GM23338 (cell line): ENCODE measurements around the gene FAM167B. TPM values are rescaled to one million over a fixed set of nuclear protein-coding genes. Genes with fewer than 3 reads are reported as not detected.

Experiments
- ATAC-seq: fragments of 200-7000 bp; cut with Tn5 transposase; 3 replicates; pipeline ENCODE4 v1.9.1; 2020
- DNase-seq: peaks from one replicate; pipeline ENCODE4 v3.0.0-alpha.2; 2015; ENCODE audit warnings: low spot score
- H2AFZ ChIP-seq: fragments of 200-600 bp; sonication (generic); 2 replicates; pipeline ENCODE4 v1.8.0; 2016; ENCODE audit warnings: antibody characterized with exemption, mild to moderate bottlenecking, moderate library complexity
- H3F3A ChIP-seq: fragments of 200-600 bp; sonication (generic); replicated peaks from 2 replicates; pipeline ENCODE4 v1.8.0; 2017; ENCODE audit warnings: antibody characterized with exemption, mixed run types, low read depth
- H3K27ac ChIP-seq: fragments of 200-600 bp; sonication (generic); 2 replicates; pipeline ENCODE4 v1.6.1; 2016; ENCODE audit warnings: low read depth
- H3K27me3 ChIP-seq: fragments of 200-600 bp; sonication (generic); 2 replicates; pipeline ENCODE4 v1.8.0; 2016; ENCODE audit warnings: mild to moderate bottlenecking, mixed run types, moderate library complexity; ENCODE audit not compliant: insufficient read depth
- H3K36me3 ChIP-seq: fragments of 200-600 bp; sonication (generic); 2 replicates; pipeline ENCODE4 v1.8.0; 2016; ENCODE audit warnings: mild to moderate bottlenecking; ENCODE audit not compliant: insufficient read depth
- H3K4me1 ChIP-seq: fragments of 200-600 bp; sonication (generic); 2 replicates; pipeline ENCODE4 v1.8.0; 2016; ENCODE audit warnings: mild to moderate bottlenecking, moderate library complexity; ENCODE audit not compliant: insufficient read depth
- H3K4me2 ChIP-seq: fragments of 200-600 bp; sonication (generic); 2 replicates; pipeline ENCODE4 v1.7.1; 2017; ENCODE audit warnings: mixed run types
- H3K4me3 ChIP-seq: fragments of 200-600 bp; sonication (generic); 2 replicates; pipeline ENCODE4 v1.6.1; 2016; ENCODE audit warnings: mixed run types
- H3K79me2 ChIP-seq: fragments of 200-600 bp; sonication (generic); replicated peaks from 2 replicates; pipeline ENCODE4 v1.8.0; 2017; ENCODE audit warnings: mild to moderate bottlenecking; ENCODE audit not compliant: insufficient read depth
- H3K9me2 ChIP-seq: fragments of 200-600 bp; sonication (generic); 2 replicates; pipeline ENCODE4 v1.8.0; 2017; ENCODE audit not compliant: insufficient read depth
- H4K20me1 ChIP-seq: fragments of 200-600 bp; sonication (generic); replicated peaks from 2 replicates; pipeline ENCODE4 v1.8.0; 2017; ENCODE audit warnings: mild to moderate bottlenecking; ENCODE audit not compliant: insufficient read depth
- H3K27ac Mint-ChIP-seq: 2 replicates; pipeline ENCODE4 v1.8.0; 2020; ENCODE audit warnings: inconsistent platforms, mild to moderate bottlenecking, moderate library complexity, mixed read lengths
- H3K27me3 Mint-ChIP-seq: 3 replicates; pipeline ENCODE4 v1.8.0; 2022; ENCODE audit warnings: low read depth, mild to moderate bottlenecking, moderate library complexity, mixed read lengths, inconsistent platforms; ENCODE audit not compliant: insufficient read depth, poor library complexity
- H3K36me3 Mint-ChIP-seq: 3 replicates; pipeline ENCODE4 v1.8.0; 2021; ENCODE audit warnings: low read depth, mild to moderate bottlenecking, inconsistent platforms, moderate library complexity, mixed read lengths
- H3K4me1 Mint-ChIP-seq: 3 replicates; pipeline ENCODE4 v1.8.0; 2020; ENCODE audit warnings: mild to moderate bottlenecking, inconsistent platforms, mixed read lengths
- H3K4me3 Mint-ChIP-seq: 3 replicates; pipeline ENCODE4 v1.8.0; 2021; ENCODE audit warnings: moderate library complexity, mild to moderate bottlenecking, inconsistent platforms, mixed read lengths
- H3K9me3 Mint-ChIP-seq: 3 replicates; pipeline ENCODE4 v1.8.0; 2020; ENCODE audit warnings: moderate library complexity, mild to moderate bottlenecking, inconsistent platforms, mixed read lengths
- CREB1 ChIP-seq: fragments of 250-450 bp; sonication (Bioruptor Pico); IDR thresholded peaks from 2 replicates; pipeline ENCODE4 v1.5.0; 2020; ENCODE audit warnings: low read depth, mild to moderate bottlenecking, moderate library complexity
- EZH2 ChIP-seq: fragments of 200-600 bp; sonication (generic); IDR thresholded peaks from one replicate; pipeline ENCODE4 v1.8.0; 2017; ENCODE audit warnings: antibody characterized with exemption, mild to moderate bottlenecking, low read depth; ENCODE audit not compliant: unreplicated experiment
- EZH2phosphoT487 ChIP-seq: fragments of 200-600 bp; sonication (generic); IDR thresholded peaks from one replicate; pipeline ENCODE4 v1.8.1; 2018; ENCODE audit warnings: antibody characterized with exemption; ENCODE audit not compliant: unreplicated experiment
- JUNB ChIP-seq: IDR thresholded peaks from one replicate; pipeline ENCODE4 v1.6.1; 2016; ENCODE audit warnings: antibody characterized with exemption; ENCODE audit not compliant: unreplicated experiment
- NANOG ChIP-seq: IDR thresholded peaks from 2 replicates; pipeline ENCODE4 v1.6.1; 2016; ENCODE audit warnings: antibody characterized with exemption, borderline replicate concordance
- POLR2AphosphoS5 ChIP-seq: IDR thresholded peaks from 2 replicates; pipeline ENCODE4 v1.6.1; 2016; ENCODE audit warnings: antibody characterized with exemption, low read depth
- STAT1 ChIP-seq: IDR thresholded peaks from one replicate; pipeline ENCODE4 v1.6.1; 2016; ENCODE audit warnings: antibody characterized with exemption; ENCODE audit not compliant: unreplicated experiment
- ZNF114 ChIP-seq: fragments of 250-450 bp; sonication (Bioruptor Pico); IDR thresholded peaks from 2 replicates; pipeline ENCODE4 v1.5.0; 2020; ENCODE audit warnings: mild to moderate bottlenecking, moderate library complexity
- ZNF331 ChIP-seq: fragments of 250-450 bp; sonication (Bioruptor Pico); IDR thresholded peaks from 2 replicates; pipeline ENCODE4 v1.5.0; 2020; ENCODE audit warnings: low read depth, mild to moderate bottlenecking, moderate library complexity
- polyA plus RNA-seq: library from polyadenylated mRNA; unstranded; fragments of >200 nt; fragmentation: Nextera tagmentation; extraction: Ambion mirVana; gene quantifications from 2 replicates; pipeline ENCODE4 v1.2.1, GENCODE V29; 2016
- total RNA-seq: library from RNA; depleted of rRNA; stranded (reverse); fragments of >200 nt; shearing (Covaris generic); gene quantifications from 2 replicates; pipeline ENCODE4 v1.2.3, GENCODE V29; 2014
- TF ChIP-seq, protein P1 (sequence below): fragments of 250-450 bp; sonication (Bioruptor Pico); IDR thresholded peaks from 2 replicates; pipeline ENCODE4 v1.5.0; 2020; ENCODE audit warnings: mild to moderate bottlenecking, moderate library complexity
- TF ChIP-seq, protein P2 (sequence below): IDR thresholded peaks from one replicate; pipeline ENCODE4 v1.6.1; 2018; ENCODE audit warnings: antibody characterized with exemption; ENCODE audit not compliant: unreplicated experiment
- TF ChIP-seq, protein P3 (sequence below): IDR thresholded peaks from 2 replicates; pipeline ENCODE4 v1.6.1; 2016; ENCODE audit warnings: antibody characterized with exemption
- TF ChIP-seq, protein P4 (sequence below), 2 experiments: fragments of 200-600 bp in 1 of 2; sonication (generic) in 1 of 2; conservative IDR thresholded peaks; 2 replicates each; pipeline versions ENCODE4 v1.5.1 to v1.6.1; 2016 to 2017; ENCODE audit warnings: antibody characterized with exemption in 2 of 2, low read depth in 2 of 2, mild to moderate bottlenecking in 2 of 2, moderate library complexity in 1 of 2

FAM167B gene
- total and polyA plus RNA-seq, 2 experiments from 2014 or later = 0.31 to 2.2 TPM

DNA sequence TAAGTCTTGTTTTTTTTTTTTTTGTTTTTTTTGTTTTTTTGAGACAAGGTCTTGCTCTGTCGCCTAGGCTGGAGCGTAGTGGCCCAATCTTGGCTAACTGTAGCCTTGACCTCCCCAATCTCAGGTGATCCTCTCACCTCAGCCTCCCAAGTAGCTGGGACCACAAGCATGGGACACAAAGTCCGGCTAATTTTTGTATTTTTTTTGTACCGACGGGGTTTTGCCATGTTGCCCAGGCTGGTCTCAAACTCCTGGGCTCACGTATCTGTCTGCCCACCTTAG, 10.1 kb downstream of the FAM167B start:
- no peaks in the 10 kb centered on the region for H3K9me3 Mint-ChIP-seq
- ATAC-seq = no peak
- peaks cover 4% of the 10 kb centered on the region; the same call in 2 of the 3 replicates for H3K4me1 Mint-ChIP-seq

More for the DNA sequence above, 10.1 kb downstream of the FAM167B start:
- no peak overlapping the region for H3K27ac Mint-ChIP-seq
- Histone ChIP-seq H3F3A (0 out of 2 replicates have a peak, but pooled peaks cover 2% of the 10 kb centered on the region), H3K36me3 (no peaks in the 10 kb centered on the region), H3K9me2 (no peaks in the 10 kb centered on the region), H3K4me1 (no peaks in the 10 kb centered on the region), H3K4me2 (no peak overlapping the region), H3K27ac (no peak overlapping the region), H3K27me3 (no peaks in the 10 kb centered on the region), H3K4me3 (no peak overlapping the region), H4K20me1 (0 out of 2 replicates have a peak, but pooled peaks cover 3% of the 10 kb centered on the region), H2AFZ (peak overlapping the region; percentile 66; the same call in 1 of the 2 replicates), H3K79me2 (no peaks in the 10 kb centered on the region)
- no peak overlapping the region for H3K4me3 Mint-ChIP-seq
- H3K27me3 Mint-ChIP-seq = peaks cover 3% of the 10 kb centered on the region
- DNase-seq = no peak
- no peak for TF ChIP-seq CREB1 (CRISPR knock-in tag)
- TF ChIP-seq, protein P1, sequence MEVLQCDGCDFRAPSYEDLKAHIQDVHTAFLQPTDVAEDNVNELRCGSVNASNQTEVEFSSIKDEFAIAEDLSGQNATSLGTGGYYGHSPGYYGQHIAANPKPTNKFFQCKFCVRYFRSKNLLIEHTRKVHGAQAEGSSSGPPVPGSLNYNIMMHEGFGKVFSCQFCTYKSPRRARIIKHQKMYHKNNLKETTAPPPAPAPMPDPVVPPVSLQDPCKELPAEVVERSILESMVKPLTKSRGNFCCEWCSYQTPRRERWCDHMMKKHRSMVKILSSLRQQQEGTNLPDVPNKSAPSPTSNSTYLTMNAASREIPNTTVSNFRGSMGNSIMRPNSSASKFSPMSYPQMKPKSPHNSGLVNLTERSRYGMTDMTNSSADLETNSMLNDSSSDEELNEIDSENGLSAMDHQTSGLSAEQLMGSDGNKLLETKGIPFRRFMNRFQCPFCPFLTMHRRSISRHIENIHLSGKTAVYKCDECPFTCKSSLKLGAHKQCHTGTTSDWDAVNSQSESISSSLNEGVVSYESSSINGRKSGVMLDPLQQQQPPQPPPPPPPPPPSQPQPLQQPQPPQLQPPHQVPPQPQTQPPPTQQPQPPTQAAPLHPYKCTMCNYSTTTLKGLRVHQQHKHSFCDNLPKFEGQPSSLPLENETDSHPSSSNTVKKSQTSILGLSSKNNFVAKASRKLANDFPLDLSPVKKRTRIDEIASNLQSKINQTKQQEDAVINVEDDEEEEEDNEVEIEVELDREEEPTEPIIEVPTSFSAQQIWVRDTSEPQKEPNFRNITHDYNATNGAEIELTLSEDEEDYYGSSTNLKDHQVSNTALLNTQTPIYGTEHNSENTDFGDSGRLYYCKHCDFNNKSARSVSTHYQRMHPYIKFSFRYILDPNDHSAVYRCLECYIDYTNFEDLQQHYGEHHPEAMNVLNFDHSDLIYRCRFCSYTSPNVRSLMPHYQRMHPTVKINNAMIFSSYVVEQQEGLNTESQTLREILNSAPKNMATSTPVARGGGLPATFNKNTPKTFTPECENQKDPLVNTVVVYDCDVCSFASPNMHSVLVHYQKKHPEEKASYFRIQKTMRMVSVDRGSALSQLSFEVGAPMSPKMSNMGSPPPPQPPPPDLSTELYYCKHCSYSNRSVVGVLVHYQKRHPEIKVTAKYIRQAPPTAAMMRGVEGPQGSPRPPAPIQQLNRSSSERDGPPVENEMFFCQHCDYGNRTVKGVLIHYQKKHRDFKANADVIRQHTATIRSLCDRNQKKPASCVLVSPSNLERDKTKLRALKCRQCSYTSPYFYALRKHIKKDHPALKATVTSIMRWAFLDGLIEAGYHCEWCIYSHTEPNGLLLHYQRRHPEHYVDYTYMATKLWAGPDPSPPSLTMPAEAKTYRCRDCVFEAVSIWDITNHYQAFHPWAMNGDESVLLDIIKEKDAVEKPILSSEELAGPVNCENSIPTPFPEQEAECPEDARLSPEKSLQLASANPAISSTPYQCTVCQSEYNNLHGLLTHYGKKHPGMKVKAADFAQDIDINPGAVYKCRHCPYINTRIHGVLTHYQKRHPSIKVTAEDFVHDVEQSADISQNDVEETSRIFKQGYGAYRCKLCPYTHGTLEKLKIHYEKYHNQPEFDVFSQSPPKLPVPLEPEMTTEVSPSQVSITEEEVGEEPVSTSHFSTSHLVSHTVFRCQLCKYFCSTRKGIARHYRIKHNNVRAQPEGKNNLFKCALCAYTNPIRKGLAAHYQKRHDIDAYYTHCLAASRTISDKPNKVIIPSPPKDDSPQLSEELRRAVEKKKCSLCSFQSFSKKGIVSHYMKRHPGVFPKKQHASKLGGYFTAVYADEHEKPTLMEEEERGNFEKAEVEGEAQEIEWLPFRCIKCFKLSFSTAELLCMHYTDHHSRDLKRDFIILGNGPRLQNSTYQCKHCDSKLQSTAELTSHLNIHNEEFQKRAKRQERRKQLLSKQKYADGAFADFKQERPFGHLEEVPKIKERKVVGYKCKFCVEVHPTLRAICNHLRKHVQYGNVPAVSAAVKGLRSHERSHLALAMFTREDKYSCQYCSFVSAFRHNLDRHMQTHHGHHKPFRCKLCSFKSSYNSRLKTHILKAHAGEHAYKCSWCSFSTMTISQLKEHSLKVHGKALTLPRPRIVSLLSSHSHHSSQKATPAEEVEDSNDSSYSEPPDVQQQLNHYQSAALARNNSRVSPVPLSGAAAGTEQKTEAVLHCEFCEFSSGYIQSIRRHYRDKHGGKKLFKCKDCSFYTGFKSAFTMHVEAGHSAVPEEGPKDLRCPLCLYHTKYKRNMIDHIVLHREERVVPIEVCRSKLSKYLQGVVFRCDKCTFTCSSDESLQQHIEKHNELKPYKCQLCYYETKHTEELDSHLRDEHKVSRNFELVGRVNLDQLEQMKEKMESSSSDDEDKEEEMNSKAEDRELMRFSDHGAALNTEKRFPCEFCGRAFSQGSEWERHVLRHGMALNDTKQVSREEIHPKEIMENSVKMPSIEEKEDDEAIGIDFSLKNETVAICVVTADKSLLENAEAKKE = no peak
- TF ChIP-seq, protein P2, sequence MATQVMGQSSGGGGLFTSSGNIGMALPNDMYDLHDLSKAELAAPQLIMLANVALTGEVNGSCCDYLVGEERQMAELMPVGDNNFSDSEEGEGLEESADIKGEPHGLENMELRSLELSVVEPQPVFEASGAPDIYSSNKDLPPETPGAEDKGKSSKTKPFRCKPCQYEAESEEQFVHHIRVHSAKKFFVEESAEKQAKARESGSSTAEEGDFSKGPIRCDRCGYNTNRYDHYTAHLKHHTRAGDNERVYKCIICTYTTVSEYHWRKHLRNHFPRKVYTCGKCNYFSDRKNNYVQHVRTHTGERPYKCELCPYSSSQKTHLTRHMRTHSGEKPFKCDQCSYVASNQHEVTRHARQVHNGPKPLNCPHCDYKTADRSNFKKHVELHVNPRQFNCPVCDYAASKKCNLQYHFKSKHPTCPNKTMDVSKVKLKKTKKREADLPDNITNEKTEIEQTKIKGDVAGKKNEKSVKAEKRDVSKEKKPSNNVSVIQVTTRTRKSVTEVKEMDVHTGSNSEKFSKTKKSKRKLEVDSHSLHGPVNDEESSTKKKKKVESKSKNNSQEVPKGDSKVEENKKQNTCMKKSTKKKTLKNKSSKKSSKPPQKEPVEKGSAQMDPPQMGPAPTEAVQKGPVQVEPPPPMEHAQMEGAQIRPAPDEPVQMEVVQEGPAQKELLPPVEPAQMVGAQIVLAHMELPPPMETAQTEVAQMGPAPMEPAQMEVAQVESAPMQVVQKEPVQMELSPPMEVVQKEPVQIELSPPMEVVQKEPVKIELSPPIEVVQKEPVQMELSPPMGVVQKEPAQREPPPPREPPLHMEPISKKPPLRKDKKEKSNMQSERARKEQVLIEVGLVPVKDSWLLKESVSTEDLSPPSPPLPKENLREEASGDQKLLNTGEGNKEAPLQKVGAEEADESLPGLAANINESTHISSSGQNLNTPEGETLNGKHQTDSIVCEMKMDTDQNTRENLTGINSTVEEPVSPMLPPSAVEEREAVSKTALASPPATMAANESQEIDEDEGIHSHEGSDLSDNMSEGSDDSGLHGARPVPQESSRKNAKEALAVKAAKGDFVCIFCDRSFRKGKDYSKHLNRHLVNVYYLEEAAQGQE = no peak
- no peak for TF ChIP-seq EZH2phosphoT487
- TF ChIP-seq, protein P3, sequence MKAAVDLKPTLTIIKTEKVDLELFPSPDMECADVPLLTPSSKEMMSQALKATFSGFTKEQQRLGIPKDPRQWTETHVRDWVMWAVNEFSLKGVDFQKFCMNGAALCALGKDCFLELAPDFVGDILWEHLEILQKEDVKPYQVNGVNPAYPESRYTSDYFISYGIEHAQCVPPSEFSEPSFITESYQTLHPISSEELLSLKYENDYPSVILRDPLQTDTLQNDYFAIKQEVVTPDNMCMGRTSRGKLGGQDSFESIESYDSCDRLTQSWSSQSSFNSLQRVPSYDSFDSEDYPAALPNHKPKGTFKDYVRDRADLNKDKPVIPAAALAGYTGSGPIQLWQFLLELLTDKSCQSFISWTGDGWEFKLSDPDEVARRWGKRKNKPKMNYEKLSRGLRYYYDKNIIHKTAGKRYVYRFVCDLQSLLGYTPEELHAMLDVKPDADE = no peak
- TF ChIP-seq STAT1 = no peak
- no peak for TF ChIP-seq EZH2
- TF ChIP-seq NANOG = no peak
- TF ChIP-seq, protein P4, sequence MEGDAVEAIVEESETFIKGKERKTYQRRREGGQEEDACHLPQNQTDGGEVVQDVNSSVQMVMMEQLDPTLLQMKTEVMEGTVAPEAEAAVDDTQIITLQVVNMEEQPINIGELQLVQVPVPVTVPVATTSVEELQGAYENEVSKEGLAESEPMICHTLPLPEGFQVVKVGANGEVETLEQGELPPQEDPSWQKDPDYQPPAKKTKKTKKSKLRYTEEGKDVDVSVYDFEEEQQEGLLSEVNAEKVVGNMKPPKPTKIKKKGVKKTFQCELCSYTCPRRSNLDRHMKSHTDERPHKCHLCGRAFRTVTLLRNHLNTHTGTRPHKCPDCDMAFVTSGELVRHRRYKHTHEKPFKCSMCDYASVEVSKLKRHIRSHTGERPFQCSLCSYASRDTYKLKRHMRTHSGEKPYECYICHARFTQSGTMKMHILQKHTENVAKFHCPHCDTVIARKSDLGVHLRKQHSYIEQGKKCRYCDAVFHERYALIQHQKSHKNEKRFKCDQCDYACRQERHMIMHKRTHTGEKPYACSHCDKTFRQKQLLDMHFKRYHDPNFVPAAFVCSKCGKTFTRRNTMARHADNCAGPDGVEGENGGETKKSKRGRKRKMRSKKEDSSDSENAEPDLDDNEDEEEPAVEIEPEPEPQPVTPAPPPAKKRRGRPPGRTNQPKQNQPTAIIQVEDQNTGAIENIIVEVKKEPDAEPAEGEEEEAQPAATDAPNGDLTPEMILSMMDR (conservative IDR thresholded peaks at IDR 0.05; ENCODE audit: low read depth in 2 of 2) = no peak
- no peak for TF ChIP-seq JUNB
- TF ChIP-seq ZNF114 = no peak
- no peak for TF ChIP-seq POLR2AphosphoS5
- no peak for TF ChIP-seq ZNF331 (CRISPR knock-in tag)
- no peaks in the 10 kb centered on the region for H3K36me3 Mint-ChIP-seq
